Measurements from ENCODE around the gene SCLY. TPM values are rescaled to one million over a fixed set of nuclear protein-coding genes. Genes with fewer than 3 reads are reported as not detected.
"Not testable (repeated sequence)": the region's sequence is repeated elsewhere in the genome, so short reads cannot be mapped to it uniquely, and the experiment has no call there.

The SCLY gene
- total RNA-seq, 1 experiment from 2014 or later, result 28.7 TPM

DNA sequence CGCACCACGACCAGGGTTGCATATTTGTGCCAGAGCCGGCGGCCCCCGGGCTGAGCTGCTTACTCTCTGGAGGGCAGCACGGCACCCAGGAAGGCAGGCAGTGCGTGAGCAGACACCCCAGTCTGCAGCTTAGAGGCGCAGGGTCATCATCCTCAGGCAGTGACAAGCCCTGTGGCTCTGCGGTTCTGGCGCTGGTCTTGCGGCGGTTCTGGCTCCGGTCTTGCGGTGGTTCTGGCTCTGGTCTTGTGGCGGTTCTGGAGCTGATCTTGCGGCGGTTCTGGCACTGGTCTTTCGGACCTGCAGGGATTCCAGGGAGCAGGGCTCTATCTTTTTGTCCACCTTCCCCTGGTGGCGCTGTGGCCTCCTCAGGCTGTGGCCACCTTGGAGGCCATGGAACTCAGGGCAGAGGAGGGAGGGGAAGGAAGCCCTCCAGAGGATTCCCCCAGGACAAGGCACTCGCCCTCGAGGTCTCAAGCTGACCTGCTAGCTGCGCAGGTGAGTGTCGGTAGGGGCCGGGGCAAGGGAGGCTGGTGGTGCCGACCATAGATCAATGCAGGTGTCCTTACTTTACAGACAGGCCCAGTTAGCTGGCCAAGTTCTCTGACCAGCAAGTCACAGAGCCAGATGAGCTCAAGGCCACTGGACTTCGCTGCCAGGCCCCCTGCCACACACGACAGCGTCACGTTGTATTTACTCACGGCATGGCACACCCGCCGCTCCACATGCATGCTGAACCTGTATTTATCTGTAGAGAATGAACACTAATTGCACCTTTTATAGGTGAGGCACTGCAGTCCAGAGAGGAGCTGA lies 54.3 kb downstream of the SCLY start:
- H3K9me2 ChIP-seq (ENCODE audit: insufficient read depth), result no peaks in the 10 kb centered on the region
- no peak overlapping the region for H3K4me3 ChIP-seq (replicated peaks in 1 of 2; ENCODE audit: low read depth in 1 of 2, low read length in 2 of 2)
- no peaks in the 10 kb centered on the region for H4K20me1 ChIP-seq (ENCODE audit: insufficient read depth)
- H2AFZ ChIP-seq (ENCODE audit: low read depth, low read length, poor library complexity, severe bottlenecking), result no peak overlapping the region
- no peak for DNase-seq (ENCODE audit: low read depth, low spot score)
- POLR2A ChIA-PET, result no interaction called here
- TF ChIP-seq EGR1 (IDR thresholded peaks at IDR 0.05; ENCODE audit: low read depth), result no peak
- no peak for TF ChIP-seq ZFX (IDR thresholded peaks at IDR 0.05)
- no peak for TF ChIP-seq SRF (IDR thresholded peaks at IDR 0.05; ENCODE audit: low read depth)
- TF ChIP-seq, protein P1, sequence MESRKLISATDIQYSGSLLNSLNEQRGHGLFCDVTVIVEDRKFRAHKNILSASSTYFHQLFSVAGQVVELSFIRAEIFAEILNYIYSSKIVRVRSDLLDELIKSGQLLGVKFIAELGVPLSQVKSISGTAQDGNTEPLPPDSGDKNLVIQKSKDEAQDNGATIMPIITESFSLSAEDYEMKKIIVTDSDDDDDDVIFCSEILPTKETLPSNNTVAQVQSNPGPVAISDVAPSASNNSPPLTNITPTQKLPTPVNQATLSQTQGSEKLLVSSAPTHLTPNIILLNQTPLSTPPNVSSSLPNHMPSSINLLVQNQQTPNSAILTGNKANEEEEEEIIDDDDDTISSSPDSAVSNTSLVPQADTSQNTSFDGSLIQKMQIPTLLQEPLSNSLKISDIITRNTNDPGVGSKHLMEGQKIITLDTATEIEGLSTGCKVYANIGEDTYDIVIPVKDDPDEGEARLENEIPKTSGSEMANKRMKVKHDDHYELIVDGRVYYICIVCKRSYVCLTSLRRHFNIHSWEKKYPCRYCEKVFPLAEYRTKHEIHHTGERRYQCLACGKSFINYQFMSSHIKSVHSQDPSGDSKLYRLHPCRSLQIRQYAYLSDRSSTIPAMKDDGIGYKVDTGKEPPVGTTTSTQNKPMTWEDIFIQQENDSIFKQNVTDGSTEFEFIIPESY (IDR thresholded peaks at IDR 0.05; ENCODE audit: extremely low read depth, insufficient replicate concordance, low read length), result no peak
- no peak for TF ChIP-seq SP1 (IDR thresholded peaks at IDR 0.05; ENCODE audit: low read depth)
- TF ChIP-seq FOSL1 (IDR thresholded peaks at IDR 0.05; ENCODE audit: low read depth), result no peak
- TF ChIP-seq, protein P2, sequence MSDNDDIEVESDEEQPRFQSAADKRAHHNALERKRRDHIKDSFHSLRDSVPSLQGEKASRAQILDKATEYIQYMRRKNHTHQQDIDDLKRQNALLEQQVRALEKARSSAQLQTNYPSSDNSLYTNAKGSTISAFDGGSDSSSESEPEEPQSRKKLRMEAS (IDR thresholded peaks at IDR 0.05), result no peak
- no peak for TF ChIP-seq POLR2AphosphoS5 (IDR thresholded peaks at IDR 0.05; ENCODE audit: low read depth, low read length)
- TF ChIP-seq YY1 (IDR thresholded peaks at IDR 0.05; ENCODE audit: extremely low read depth, insufficient replicate concordance, low read depth, low read length), result no peak
- TF ChIP-seq ATF3 (IDR thresholded peaks at IDR 0.05), result no peak
- no peak for TF ChIP-seq EZH2phosphoT487 (IDR thresholded peaks at IDR 0.05; ENCODE audit: borderline replicate concordance)
- no peak for TF ChIP-seq TCF7L2 (IDR thresholded peaks at IDR 0.05; ENCODE audit: borderline replicate concordance, extremely low read depth, insufficient read depth, insufficient read length)
- no peak for TF ChIP-seq CBX3 (IDR thresholded peaks at IDR 0.05; ENCODE audit: low read depth)
- no peak for TF ChIP-seq REST (IDR thresholded peaks at IDR 0.05; ENCODE audit: low read depth)
- H3K9ac ChIP-seq (ENCODE audit: low read length), result no peak overlapping the region
- intact Hi-C loops (cut with micrococcal nuclease), result no loop called here
- ATAC-seq, result no peak
- H3K4me1 ChIP-seq (ENCODE audit: control insufficient read depth in 1 of 2, insufficient read depth in 2 of 2, low read length in 2 of 2), result peaks cover 0 to 3% of the 10 kb centered on the region in 2 experiments; a peak in 1 of 4 replicates
- no peak overlapping the region for H3K4me2 ChIP-seq (ENCODE audit: low read length)
- H3K79me2 ChIP-seq (ENCODE audit: insufficient read depth, low read length), result no peaks in the 10 kb centered on the region
- BruUV-seq (replicated peaks), result no TSS peak
- no peaks in the 10 kb centered on the region for H3K9me3 ChIP-seq (ENCODE audit: control insufficient read depth in 1 of 2, insufficient read depth in 1 of 2, low read depth in 1 of 2, low read length in 2 of 2)
- H3K36me3 ChIP-seq (ENCODE audit: control insufficient read depth in 1 of 2, insufficient read depth in 2 of 2, low read length in 2 of 2), result no peaks in the 10 kb centered on the region
- no peak overlapping the region for H3K27ac ChIP-seq (ENCODE audit: low read depth, low read length)
- CTCF ChIA-PET, result no interaction called here
- no peaks in the 10 kb centered on the region; the same call in 1 of the 2 replicates for H3K27me3 ChIP-seq (ENCODE audit: insufficient read depth, low read length)
- RAD21 ChIA-PET (ENCODE audit: low non-redundant PET in 1 of 2, low total read pairs in 2 of 2, uncharacterized antibody in 2 of 2, unreplicated experiment in 2 of 2), result no interaction called here

DNA sequence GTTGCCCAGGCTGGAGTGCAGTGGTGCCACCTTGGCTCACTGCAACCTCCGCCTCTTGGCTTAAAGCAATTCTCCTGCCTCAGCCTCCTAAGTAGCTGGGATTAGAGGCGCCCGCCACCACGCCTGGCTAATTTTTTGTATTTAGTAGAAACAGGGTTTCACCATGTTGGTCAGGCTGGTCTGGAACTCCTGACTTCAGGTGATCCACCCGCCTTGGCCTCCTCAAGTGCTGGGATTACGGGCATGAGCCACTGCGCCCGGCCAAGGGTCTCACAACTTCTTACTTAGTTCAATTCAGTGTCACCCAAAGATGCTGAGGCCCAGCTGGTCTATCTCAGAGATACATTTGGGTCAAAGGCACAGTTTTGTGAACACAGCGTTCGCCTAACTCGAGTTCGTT lies 54.9 kb downstream of the SCLY start:
- H3K4me3 ChIP-seq (replicated peaks in 1 of 2; ENCODE audit: low read depth in 1 of 2, low read length in 2 of 2); H3K27me3 ChIP-seq (ENCODE audit: insufficient read depth, low read length); DNase-seq (ENCODE audit: low read depth, low spot score); H3K4me2 ChIP-seq (ENCODE audit: low read length); CTCF ChIA-PET; H2AFZ ChIP-seq (ENCODE audit: low read depth, low read length, poor library complexity, severe bottlenecking); POLR2A ChIA-PET; H4K20me1 ChIP-seq (ENCODE audit: insufficient read depth); H3K9ac ChIP-seq (ENCODE audit: low read length); H3K79me2 ChIP-seq (ENCODE audit: insufficient read depth, low read length); H3K9me3 ChIP-seq (ENCODE audit: control insufficient read depth in 1 of 2, insufficient read depth in 1 of 2, low read depth in 1 of 2, low read length in 2 of 2); BruUV-seq (replicated peaks); H3K4me1 ChIP-seq (ENCODE audit: control insufficient read depth in 1 of 2, insufficient read depth in 2 of 2, low read length in 2 of 2); H3K36me3 ChIP-seq (ENCODE audit: control insufficient read depth in 1 of 2, insufficient read depth in 2 of 2, low read length in 2 of 2); ATAC-seq; H3K27ac ChIP-seq (ENCODE audit: low read depth, low read length); intact Hi-C loops (cut with micrococcal nuclease); RAD21 ChIA-PET (ENCODE audit: low non-redundant PET in 1 of 2, low total read pairs in 2 of 2, uncharacterized antibody in 2 of 2, unreplicated experiment in 2 of 2); H3K9me2 ChIP-seq (ENCODE audit: insufficient read depth): not testable (repeated sequence)
